Measurements from ENCODE around the gene RHNO1. TPM values are rescaled to one million over a fixed set of nuclear protein-coding genes. Genes with fewer than 3 reads are reported as not detected.
A peak's percentile ranks its signal among the peaks of the same experiment; 100 is the strongest.

Gene RHNO1
- total RNA-seq, 1 experiment from 2014 or later: 49.5 TPM

GRCh38 chr12:2890388-2891239, 13.6 kb downstream of the RHNO1 start, which contains the start of gene TULP3 (continued):
- TF ChIP-seq, protein P1, sequence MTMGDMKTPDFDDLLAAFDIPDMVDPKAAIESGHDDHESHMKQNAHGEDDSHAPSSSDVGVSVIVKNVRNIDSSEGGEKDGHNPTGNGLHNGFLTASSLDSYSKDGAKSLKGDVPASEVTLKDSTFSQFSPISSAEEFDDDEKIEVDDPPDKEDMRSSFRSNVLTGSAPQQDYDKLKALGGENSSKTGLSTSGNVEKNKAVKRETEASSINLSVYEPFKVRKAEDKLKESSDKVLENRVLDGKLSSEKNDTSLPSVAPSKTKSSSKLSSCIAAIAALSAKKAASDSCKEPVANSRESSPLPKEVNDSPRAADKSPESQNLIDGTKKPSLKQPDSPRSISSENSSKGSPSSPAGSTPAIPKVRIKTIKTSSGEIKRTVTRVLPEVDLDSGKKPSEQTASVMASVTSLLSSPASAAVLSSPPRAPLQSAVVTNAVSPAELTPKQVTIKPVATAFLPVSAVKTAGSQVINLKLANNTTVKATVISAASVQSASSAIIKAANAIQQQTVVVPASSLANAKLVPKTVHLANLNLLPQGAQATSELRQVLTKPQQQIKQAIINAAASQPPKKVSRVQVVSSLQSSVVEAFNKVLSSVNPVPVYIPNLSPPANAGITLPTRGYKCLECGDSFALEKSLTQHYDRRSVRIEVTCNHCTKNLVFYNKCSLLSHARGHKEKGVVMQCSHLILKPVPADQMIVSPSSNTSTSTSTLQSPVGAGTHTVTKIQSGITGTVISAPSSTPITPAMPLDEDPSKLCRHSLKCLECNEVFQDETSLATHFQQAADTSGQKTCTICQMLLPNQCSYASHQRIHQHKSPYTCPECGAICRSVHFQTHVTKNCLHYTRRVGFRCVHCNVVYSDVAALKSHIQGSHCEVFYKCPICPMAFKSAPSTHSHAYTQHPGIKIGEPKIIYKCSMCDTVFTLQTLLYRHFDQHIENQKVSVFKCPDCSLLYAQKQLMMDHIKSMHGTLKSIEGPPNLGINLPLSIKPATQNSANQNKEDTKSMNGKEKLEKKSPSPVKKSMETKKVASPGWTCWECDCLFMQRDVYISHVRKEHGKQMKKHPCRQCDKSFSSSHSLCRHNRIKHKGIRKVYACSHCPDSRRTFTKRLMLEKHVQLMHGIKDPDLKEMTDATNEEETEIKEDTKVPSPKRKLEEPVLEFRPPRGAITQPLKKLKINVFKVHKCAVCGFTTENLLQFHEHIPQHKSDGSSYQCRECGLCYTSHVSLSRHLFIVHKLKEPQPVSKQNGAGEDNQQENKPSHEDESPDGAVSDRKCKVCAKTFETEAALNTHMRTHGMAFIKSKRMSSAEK (CRISPR knock-in tag; IDR thresholded peaks at IDR 0.05; ENCODE audit: borderline replicate concordance): peak; percentile 82
- no peak for TF ChIP-seq SMAD3 (CRISPR knock-in tag; IDR thresholded peaks at IDR 0.05; ENCODE audit: borderline replicate concordance)
- no peak for TF ChIP-seq ZNF512 (CRISPR knock-in tag; IDR thresholded peaks at IDR 0.05; ENCODE audit: borderline replicate concordance)
- no peak; the same call in 1 of the 2 replicates for TF ChIP-seq NFATC4 (CRISPR knock-in tag; IDR thresholded peaks at IDR 0.05)
- TF ChIP-seq E2F1 (CRISPR knock-in tag; IDR thresholded peaks at IDR 0.05): 0 out of 2 replicates have a peak, but pooled peaks have one; percentile 32
- 0 out of 2 replicates have a peak, but pooled peaks have one; percentile 14 for TF ChIP-seq ZNF317 (CRISPR knock-in tag; IDR thresholded peaks at IDR 0.05; ENCODE audit: borderline replicate concordance, low read depth)
- TF ChIP-seq PRDM15 (CRISPR knock-in tag; IDR thresholded peaks at IDR 0.05): 0 out of 2 replicates have a peak, but pooled peaks have one; percentile 6
- TF ChIP-seq, protein P2, sequence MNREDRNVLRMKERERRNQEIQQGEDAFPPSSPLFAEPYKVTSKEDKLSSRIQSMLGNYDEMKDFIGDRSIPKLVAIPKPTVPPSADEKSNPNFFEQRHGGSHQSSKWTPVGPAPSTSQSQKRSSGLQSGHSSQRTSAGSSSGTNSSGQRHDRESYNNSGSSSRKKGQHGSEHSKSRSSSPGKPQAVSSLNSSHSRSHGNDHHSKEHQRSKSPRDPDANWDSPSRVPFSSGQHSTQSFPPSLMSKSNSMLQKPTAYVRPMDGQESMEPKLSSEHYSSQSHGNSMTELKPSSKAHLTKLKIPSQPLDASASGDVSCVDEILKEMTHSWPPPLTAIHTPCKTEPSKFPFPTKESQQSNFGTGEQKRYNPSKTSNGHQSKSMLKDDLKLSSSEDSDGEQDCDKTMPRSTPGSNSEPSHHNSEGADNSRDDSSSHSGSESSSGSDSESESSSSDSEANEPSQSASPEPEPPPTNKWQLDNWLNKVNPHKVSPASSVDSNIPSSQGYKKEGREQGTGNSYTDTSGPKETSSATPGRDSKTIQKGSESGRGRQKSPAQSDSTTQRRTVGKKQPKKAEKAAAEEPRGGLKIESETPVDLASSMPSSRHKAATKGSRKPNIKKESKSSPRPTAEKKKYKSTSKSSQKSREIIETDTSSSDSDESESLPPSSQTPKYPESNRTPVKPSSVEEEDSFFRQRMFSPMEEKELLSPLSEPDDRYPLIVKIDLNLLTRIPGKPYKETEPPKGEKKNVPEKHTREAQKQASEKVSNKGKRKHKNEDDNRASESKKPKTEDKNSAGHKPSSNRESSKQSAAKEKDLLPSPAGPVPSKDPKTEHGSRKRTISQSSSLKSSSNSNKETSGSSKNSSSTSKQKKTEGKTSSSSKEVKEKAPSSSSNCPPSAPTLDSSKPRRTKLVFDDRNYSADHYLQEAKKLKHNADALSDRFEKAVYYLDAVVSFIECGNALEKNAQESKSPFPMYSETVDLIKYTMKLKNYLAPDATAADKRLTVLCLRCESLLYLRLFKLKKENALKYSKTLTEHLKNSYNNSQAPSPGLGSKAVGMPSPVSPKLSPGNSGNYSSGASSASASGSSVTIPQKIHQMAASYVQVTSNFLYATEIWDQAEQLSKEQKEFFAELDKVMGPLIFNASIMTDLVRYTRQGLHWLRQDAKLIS (CRISPR knock-in tag; IDR thresholded peaks at IDR 0.05; ENCODE audit: borderline replicate concordance): no peak
- TF ChIP-seq PRRX2 (CRISPR knock-in tag; IDR thresholded peaks at IDR 0.05): peak; percentile 36
- peak; percentile 91; the same call in 1 of the 2 replicates for TF ChIP-seq ARID4B (CRISPR knock-in tag; IDR thresholded peaks at IDR 0.05; ENCODE audit: borderline replicate concordance)
- peak; percentile 84; the same call in 1 of the 2 replicates for TF ChIP-seq ZNF671 (CRISPR knock-in tag; IDR thresholded peaks at IDR 0.05)
- no peak for TF ChIP-seq JAZF1 (CRISPR knock-in tag; IDR thresholded peaks at IDR 0.05)
- no peak for TF ChIP-seq IRF2 (CRISPR knock-in tag; IDR thresholded peaks at IDR 0.05; ENCODE audit: borderline replicate concordance, low read depth)
- TF ChIP-seq EMX1 (CRISPR knock-in tag; IDR thresholded peaks at IDR 0.05): 0 out of 2 replicates have a peak, but pooled peaks have one; percentile 73
- 0 out of 2 replicates have a peak, but pooled peaks have one; percentile 51 for TF ChIP-seq NR3C1 (CRISPR knock-in tag; conservative IDR thresholded peaks at IDR 0.05; ENCODE audit: low read depth)
- TF ChIP-seq ZNF121 (CRISPR knock-in tag; IDR thresholded peaks at IDR 0.05): no peak
- peak; percentile 77; the same call in 1 of the 2 replicates for TF ChIP-seq ZNF416 (CRISPR knock-in tag; IDR thresholded peaks at IDR 0.05)
- TF ChIP-seq MXD4 (CRISPR knock-in tag; IDR thresholded peaks at IDR 0.05; ENCODE audit: borderline replicate concordance): no peak

Data from WTC11 (cell line).